Kasumi-1 (cell line): Measurements from ENCODE around the gene DISP3.
"Not testable (repeated sequence)": the region's sequence is repeated elsewhere in the genome, so short reads cannot be mapped to it uniquely, and the experiment has no call there.

ENCODE experiments used
- DNase-seq, 2 experiments: peaks; one replicate each; lab custom pipeline; 2025; lab: John Stamatoyannopoulos, UW

The DISP3 gene

DNA sequence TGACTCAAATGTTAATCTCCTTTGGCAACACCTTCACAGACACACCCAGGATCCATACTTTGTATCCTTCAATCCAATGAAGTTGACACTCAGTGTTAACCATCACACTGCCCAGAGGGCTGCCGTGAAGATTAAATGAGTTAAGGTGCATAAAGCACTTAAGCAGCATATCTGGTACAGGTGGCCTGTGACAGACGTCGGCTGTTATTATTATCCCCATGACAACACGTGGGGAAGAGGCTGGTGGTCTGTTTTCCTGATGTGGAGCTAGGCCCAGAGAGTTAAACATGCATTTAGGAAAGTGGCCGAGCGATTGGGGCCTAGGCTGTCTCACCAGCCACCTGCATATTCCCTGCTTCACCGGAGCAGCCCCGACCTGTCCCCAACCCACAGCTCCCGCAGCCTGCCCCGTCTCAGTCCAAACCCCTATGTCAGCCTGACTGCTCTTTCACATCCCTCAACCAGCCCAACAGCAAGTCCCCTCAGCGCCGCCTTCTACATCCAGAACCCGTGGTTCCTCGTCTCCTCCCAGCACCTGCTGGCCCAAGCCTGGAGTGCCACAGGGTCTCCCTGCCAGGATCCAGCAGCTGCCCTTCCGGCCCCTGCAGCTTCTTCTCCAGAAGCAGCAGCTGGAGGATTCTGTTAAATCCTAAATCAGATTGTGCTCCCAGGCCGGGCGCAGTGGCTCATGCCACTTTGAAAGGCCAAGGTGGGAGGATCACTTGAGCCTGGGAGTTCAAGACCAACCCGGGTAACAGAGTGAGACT, 97.3 kb downstream of the DISP3 start:
- DNase-seq, result no peak

- DNase-seq, result no peak
These were observed 99.0 kb downstream of the DISP3 start for GRCh38 chr1:11578004-11578403.

GRCh38 chr1:11579506-11579905, 100.6 kb downstream of the DISP3 start:
- DNase-seq, result no peak

DNA sequence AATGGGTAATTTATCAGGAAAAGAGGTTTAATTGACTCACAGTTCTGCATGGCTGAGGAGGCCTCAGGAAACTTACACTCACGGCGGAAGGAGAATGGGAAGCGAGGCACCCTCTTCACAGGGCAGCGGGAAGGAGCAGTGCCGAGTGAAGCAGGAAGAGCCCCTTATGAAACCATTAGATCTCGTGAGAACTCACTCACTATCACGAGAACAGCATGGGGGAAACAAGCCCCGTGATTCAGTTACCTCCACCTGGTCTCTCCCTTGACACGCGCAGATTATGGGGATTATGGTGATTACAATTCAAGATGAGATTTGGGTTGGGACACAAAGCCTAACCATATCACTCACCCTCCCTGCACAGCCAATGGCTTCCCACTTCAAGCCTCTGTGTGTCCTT, 101.1 kb downstream of the DISP3 start:
- not testable (repeated sequence) for DNase-seq

DNA sequence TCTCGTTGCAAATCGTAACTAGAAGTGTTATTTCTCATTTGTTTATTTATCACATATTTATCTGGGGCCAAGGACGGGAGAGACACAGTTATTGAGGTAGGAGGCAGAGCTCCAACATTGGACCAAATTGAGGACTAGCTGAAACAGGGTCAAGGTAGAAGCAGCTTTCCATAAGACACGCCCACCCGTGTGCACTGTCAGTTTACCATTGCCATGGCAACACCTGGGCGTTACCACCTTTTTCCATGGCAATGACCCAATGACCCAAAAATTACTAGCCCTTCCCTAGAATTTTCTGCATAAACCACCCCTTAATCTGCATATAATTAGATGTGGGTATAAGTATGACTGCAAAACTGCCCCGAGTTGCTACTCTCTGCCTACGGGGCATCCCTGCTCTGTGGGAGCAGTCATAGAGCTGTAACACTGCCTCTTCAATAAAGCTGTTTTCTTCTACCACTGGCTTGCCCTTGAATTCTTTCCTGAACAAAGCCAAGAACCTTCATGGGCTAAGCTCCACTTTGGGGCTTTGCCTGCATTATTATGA, 102.6 kb downstream of the DISP3 start:
- DNase-seq, result no peak

DNA sequence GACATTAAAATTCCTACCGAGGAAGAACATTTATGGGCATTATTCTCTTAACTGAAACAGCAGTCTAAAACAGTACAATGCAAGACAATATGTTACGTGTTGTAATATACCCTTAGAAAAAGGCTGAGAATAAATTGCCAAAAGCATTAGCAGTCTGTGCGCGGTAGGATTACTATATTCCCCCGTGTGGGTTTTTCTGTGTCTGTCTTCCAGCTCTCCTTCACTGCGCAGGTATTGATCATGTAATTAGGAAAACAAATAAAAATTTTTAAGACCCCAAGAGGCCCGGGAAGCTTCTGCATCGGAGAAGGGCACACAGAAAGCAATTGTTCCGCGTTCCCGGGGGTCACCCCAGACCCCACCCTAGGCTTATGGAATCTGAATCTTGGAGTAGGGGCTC, 106.4 kb downstream of the DISP3 start:
- DNase-seq, result no peak
